PFSK-1 (cell line): ENCODE data around the gene CD4.

Source experiments
- POLR2AphosphoS5 ChIP-seq: IDR thresholded peaks from 2 replicates; pipeline ENCODE4 v1.6.1; 2012; ENCODE audit warnings: low read depth, mild to moderate bottlenecking, control low read depth, low read length, moderate library complexity
- TAF1 ChIP-seq: IDR thresholded peaks from 2 replicates; pipeline ENCODE4 v1.6.1; 2012; ENCODE audit warnings: low read length, control low read depth, borderline replicate concordance; ENCODE audit not compliant: insufficient read depth

DNA sequence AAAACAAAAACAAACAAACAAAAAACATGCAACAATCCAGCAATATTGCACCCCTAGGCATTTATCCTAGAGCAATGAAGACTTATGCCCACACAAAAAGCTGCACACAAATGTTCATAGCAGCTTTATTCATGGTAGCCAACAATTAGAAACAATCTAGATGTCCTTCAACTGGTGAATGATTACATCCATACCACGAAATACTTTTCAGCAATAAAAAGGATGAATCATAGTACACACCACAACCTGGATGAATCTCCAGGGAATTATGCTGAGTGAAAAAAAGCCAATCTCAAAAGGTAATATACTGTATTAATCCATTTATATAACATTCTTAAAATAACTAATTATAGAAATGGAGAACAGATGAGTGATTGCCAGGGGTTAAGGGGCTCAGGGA, 17.8 kb downstream of the CD4 start:
- no peak for TF ChIP-seq TAF1
- TF ChIP-seq POLR2AphosphoS5: no peak
